ENCODE results near the gene RAB9B.

The RAB9B gene

DNA sequence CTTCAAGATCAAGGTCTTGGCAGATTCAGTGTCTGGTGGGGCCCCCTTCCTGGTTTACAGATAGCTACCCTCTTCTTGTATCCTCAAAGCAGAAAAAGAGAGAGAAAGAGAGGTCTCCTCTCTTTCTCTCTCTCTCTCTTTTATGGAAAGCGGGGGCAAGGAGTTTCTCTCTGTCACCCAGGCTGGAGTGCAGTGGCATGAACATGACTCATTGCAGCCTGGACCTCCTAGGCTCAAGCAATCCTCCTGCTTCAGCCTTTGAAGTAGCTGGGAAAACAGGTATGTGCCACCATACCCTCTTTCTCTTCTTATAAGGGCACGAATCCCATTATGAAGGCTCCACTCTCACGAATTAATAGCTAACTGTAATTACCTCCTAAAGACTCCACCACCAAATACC lies 20.2 kb downstream of the RAB9B start:
- H3K4me3 ChIP-seq (replicated peaks; ENCODE audit: low read depth, low read length), result no peak overlapping the region
- TF ChIP-seq, protein P1, sequence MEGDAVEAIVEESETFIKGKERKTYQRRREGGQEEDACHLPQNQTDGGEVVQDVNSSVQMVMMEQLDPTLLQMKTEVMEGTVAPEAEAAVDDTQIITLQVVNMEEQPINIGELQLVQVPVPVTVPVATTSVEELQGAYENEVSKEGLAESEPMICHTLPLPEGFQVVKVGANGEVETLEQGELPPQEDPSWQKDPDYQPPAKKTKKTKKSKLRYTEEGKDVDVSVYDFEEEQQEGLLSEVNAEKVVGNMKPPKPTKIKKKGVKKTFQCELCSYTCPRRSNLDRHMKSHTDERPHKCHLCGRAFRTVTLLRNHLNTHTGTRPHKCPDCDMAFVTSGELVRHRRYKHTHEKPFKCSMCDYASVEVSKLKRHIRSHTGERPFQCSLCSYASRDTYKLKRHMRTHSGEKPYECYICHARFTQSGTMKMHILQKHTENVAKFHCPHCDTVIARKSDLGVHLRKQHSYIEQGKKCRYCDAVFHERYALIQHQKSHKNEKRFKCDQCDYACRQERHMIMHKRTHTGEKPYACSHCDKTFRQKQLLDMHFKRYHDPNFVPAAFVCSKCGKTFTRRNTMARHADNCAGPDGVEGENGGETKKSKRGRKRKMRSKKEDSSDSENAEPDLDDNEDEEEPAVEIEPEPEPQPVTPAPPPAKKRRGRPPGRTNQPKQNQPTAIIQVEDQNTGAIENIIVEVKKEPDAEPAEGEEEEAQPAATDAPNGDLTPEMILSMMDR (IDR thresholded peaks at IDR 0.05; ENCODE audit: low read length, missing control alignments), result no peak
- no peak for DNase-seq (ENCODE audit: low read depth)

DNA sequence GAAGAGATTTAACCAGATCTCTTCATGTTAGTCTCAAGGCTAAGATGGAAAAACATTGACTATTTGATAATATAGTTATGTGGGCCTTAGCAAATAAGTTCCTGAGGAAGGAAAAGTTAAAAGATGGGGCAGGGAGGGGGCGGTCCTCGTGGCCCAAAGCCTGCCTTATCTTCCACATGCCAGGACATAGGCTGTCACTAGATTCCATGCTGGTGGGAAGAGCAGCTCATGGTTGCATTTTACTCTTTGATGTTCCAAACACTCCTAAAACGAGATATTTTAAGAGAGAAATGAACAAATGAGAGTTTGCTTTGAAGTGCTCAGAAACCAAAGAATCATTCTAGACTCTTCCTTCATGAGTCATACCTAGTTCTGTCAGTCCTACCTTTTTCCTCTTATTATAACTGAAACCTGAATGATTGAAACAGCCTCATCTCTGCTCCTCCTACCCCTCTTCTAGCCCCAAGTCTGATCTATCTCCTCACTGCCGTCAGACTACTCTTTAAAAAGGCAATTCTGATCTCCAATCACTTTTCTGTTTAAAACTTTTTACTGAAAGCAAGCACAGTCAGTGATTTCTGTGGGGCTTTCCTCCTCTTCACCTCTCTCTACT lies 25.1 kb downstream of the RAB9B start:
- no peak overlapping the region for H3K4me3 ChIP-seq (replicated peaks; ENCODE audit: low read depth, low read length)
- TF ChIP-seq, protein P1 (IDR thresholded peaks at IDR 0.05; ENCODE audit: low read length, missing control alignments), result no peak
- DNase-seq (ENCODE audit: low read depth), result no peak

DNA sequence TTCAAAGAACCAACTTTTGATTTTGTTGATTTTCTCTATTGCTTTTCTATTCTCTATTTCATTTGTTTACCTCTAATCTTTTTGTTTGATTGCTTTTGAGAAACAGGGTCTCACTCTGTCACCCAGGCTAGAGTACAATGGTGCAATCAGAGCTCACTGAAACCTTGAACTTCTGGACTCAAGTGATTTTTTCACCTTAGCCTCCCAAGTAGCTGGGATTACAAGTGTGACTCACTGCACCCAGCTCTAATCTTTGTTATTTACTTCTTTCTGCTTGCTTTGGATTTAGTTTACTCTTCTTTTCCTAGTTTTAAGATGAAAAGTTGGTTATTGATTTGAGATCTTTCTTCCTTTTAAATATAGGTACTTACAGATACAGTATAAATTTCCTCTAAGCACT lies 26.2 kb downstream of the RAB9B start:
- H3K4me3 ChIP-seq (replicated peaks; ENCODE audit: low read depth, low read length), result no peak overlapping the region
- DNase-seq (ENCODE audit: low read depth), result no peak
- TF ChIP-seq, protein P1 (IDR thresholded peaks at IDR 0.05; ENCODE audit: low read length, missing control alignments), result no peak

DNA sequence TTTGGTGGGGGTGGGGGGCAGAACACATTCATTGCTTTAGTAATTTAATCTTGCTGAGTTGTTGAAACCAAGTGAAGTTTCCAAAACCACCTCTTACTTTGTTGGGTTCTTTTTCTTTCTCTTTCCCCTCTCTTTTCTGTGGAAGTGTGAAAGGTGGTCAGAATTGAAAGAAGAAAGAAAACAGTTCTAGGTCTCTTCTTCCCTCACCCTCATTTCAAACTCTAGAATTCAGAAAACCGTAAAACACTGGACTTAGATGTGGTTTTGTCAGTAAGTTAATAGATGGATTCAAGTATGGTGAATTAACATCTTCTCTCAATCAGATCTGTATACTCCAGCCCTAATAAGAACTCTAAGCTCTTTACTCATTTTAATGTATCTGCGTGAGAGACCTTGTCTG lies 31.7 kb downstream of the RAB9B start:
- DNase-seq (ENCODE audit: low read depth), result no peak
- H3K4me3 ChIP-seq (replicated peaks; ENCODE audit: low read depth, low read length), result no peak overlapping the region

DNA sequence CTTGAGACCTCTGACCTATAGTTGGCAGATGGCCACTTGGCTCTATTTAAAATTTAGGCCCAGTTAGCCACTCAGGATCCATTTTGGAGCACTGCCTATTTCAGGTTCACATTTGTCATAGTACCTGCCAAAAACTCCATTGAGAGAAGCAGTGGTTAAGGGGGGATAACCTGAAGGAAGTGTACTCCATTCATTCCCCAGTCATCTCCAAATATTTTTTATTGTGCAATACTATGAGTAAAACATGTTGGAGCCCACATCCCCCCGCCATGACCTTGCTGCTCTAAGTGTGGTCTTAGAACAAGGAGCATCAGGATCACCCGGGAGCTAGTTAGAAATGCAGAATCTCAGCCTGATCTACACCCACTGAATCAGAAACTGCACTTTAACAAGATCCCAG lies 34.4 kb downstream of the RAB9B start:
- no peak for DNase-seq (ENCODE audit: low read depth)

More for the DNA sequence above, 31.7 kb downstream of the RAB9B start:
- TF ChIP-seq, protein P1 (IDR thresholded peaks at IDR 0.05; ENCODE audit: low read length, missing control alignments), result no peak

DNA sequence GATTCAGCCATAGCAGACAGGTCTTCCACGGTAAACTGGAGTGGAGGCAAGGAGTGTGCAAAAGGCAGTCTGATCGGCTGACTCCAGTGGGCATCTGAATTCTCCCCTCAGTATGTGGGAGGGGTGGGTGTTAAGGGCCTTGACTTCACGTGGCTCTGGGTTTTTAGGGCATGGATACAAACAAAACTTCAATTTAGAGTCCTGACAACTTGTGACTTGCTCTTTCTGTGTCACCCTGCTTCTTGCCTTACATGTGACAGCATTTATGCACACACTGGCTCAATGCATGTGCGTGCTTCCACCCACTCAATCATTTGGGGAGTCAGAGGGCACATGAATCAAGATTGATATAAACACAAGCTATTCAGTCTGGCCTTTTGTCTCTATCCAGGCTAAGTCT lies 37.9 kb downstream of the RAB9B start:
- TF ChIP-seq, protein P1 (IDR thresholded peaks at IDR 0.05; ENCODE audit: low read length, missing control alignments), result no peak
- no peak overlapping the region for H3K4me3 ChIP-seq (replicated peaks; ENCODE audit: low read depth, low read length)
- DNase-seq (ENCODE audit: low read depth), result no peak

More for the DNA sequence above, 34.4 kb downstream of the RAB9B start:
- TF ChIP-seq, protein P1 (IDR thresholded peaks at IDR 0.05; ENCODE audit: low read length, missing control alignments), result no peak
- no peak overlapping the region for H3K4me3 ChIP-seq (replicated peaks; ENCODE audit: low read depth, low read length)

DNA sequence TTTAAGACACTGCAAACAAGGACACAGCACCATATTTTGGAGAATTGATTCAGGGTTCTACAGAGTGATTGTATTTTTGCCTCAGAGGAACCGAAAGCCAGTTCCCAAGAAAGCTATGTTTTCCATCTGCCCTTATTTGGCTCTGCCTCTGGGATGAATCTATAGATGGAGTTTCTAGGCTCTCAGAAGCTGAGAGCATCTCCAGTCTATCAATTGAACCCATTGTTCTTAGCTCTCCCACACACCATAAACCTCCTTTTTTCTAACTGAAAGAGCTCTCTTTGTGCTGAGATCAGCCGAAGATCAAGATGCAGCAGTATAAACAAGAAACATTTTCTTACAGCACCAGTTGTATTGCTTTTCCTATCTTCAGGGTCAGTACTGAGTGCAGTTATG lies 38.5 kb downstream of the RAB9B start:
- peak; percentile 44 for DNase-seq (ENCODE audit: low read depth)
- TF ChIP-seq, protein P1 (IDR thresholded peaks at IDR 0.05; ENCODE audit: low read length, missing control alignments), result no peak
- H3K4me3 ChIP-seq (replicated peaks; ENCODE audit: low read depth, low read length), result peak overlapping the region; percentile 33
